Smooth muscle cell of the brain vasculature (primary cell): ENCODE data around the gene SRC.
"Not testable (repeated sequence)": the region's sequence is repeated elsewhere in the genome, so short reads cannot be mapped to it uniquely, and the experiment has no call there.

ENCODE experiments used
- DNase-seq: peaks from one replicate; pipeline ENCODE4 v3.0.0-alpha.2; 2012; ENCODE audit warnings: low read depth, low spot score

SRC gene

GRCh38 chr20:37363221-37364012 is 17.5 kb downstream of the SRC start:
- no peak for DNase-seq

GRCh38 chr20:37364013-37364926 is 18.3 kb downstream of the SRC start:
- DNase-seq, result no peak

- DNase-seq, result no peak
These were observed 19.0 kb downstream of the SRC start for GRCh38 chr20:37364927-37365272.

GRCh38 chr20:37365760-37366638 is 20.1 kb downstream of the SRC start:
- no peak for DNase-seq

GRCh38 chr20:37366743-37367142 is 20.8 kb downstream of the SRC start:
- DNase-seq, result no peak

GRCh38 chr20:37369846-37370245 is 23.9 kb downstream of the SRC start:
- no peak for DNase-seq

- not testable (repeated sequence) for DNase-seq
These were observed 25.9 kb downstream of the SRC start for GRCh38 chr20:37371845-37372244.

- DNase-seq, result no peak
These were observed 26.5 kb downstream of the SRC start for GRCh38 chr20:37372441-37372840.

GRCh38 chr20:37373020-37373598 is 27.2 kb downstream of the SRC start:
- no peak for DNase-seq

GRCh38 chr20:37375227-37375626 is 29.3 kb downstream of the SRC start:
- no peak for DNase-seq

GRCh38 chr20:37376324-37376723 is 30.4 kb downstream of the SRC start:
- no peak for DNase-seq

GRCh38 chr20:37376791-37377190 is 30.9 kb downstream of the SRC start:
- DNase-seq, result no peak

- no peak for DNase-seq
These were observed 31.6 kb downstream of the SRC start for GRCh38 chr20:37377346-37378081.

GRCh38 chr20:37378420-37378784 is 32.5 kb downstream of the SRC start:
- DNase-seq, result no peak

- DNase-seq, result no peak
These were observed 33.1 kb downstream of the SRC start for GRCh38 chr20:37378785-37379598.

- DNase-seq, result no peak
These were observed 34.3 kb downstream of the SRC start for GRCh38 chr20:37379967-37380828.

- no peak for DNase-seq
These were observed 35.1 kb downstream of the SRC start for GRCh38 chr20:37380864-37381579.
